Epithelial cell of proximal tubule (primary cell): ENCODE results near the gene CHST15. TPM values are rescaled to one million over a fixed set of nuclear protein-coding genes. Genes with fewer than 3 reads are reported as not detected.

ENCODE experiments used
- DNase-seq: peaks from one replicate; pipeline ENCODE4 v3.0.0-alpha.2; 2011; ENCODE audit warnings: low read depth
- H3K4me3 ChIP-seq: 2 replicates; pipeline ENCODE4 v1.5.1; 2011; ENCODE audit warnings: low read depth, mild to moderate bottlenecking, low read length
- total RNA-seq: library from RNA; depleted of rRNA; stranded (reverse); fragments of >200 nt; gene quantifications from 2 replicates; pipeline ENCODE4 v1.2.3, GENCODE V29; 2015
- TF ChIP-seq, protein P1 (sequence below): conservative IDR thresholded peaks from 2 replicates; pipeline ENCODE4 v1.5.1; 2012; ENCODE audit warnings: low read depth, mild to moderate bottlenecking, low read length

The CHST15 gene
- total RNA-seq, 1 donor from 2014 or later = 20.6 TPM

- DNase-seq = no peak
- no peak overlapping the region for H3K4me3 ChIP-seq
- TF ChIP-seq, protein P1, sequence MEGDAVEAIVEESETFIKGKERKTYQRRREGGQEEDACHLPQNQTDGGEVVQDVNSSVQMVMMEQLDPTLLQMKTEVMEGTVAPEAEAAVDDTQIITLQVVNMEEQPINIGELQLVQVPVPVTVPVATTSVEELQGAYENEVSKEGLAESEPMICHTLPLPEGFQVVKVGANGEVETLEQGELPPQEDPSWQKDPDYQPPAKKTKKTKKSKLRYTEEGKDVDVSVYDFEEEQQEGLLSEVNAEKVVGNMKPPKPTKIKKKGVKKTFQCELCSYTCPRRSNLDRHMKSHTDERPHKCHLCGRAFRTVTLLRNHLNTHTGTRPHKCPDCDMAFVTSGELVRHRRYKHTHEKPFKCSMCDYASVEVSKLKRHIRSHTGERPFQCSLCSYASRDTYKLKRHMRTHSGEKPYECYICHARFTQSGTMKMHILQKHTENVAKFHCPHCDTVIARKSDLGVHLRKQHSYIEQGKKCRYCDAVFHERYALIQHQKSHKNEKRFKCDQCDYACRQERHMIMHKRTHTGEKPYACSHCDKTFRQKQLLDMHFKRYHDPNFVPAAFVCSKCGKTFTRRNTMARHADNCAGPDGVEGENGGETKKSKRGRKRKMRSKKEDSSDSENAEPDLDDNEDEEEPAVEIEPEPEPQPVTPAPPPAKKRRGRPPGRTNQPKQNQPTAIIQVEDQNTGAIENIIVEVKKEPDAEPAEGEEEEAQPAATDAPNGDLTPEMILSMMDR = no peak
These were observed 128.4 kb downstream of the CHST15 start for GRCh38 chr10:123964953-123965352.

DNA sequence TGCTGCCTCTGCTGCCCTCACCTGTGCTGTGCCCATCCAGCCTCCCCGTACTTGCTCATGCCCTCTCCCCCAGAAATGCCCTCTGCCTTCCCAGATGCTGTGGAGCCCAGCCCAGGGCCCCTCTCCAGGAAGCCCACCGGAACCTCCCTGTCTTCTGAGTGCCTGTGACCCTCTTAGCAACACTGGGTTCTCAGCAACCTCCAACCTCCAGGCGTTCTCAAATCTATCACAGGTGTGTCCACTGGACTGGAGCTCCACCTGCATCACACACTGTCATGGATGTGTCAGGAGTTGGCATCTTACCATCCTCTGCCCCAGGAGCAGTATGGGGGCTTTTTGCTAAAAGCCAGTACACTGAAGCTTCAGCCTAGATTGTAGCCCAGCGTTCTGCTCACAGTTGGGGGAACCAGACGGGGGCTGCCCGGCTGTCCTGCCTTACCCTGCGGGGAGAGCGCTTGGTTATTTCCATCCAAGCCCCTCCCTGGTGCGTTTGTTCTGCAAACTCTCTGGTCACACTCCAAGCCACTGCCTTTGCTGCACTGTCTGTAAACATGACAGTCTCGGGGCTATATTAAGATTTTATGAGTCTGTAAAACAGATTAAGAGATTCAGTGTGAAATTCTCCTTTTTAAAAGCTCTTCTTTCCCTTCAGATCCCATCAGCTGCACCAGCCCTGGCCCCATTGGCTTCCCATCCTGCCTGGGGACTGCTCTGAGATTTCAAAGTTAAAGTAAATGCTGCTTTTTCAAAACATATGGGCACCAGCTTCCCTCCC, 130.5 kb downstream of the CHST15 start:
- H3K4me3 ChIP-seq = no peak overlapping the region
- no peak for DNase-seq
- TF ChIP-seq, protein P1 = no peak

DNA sequence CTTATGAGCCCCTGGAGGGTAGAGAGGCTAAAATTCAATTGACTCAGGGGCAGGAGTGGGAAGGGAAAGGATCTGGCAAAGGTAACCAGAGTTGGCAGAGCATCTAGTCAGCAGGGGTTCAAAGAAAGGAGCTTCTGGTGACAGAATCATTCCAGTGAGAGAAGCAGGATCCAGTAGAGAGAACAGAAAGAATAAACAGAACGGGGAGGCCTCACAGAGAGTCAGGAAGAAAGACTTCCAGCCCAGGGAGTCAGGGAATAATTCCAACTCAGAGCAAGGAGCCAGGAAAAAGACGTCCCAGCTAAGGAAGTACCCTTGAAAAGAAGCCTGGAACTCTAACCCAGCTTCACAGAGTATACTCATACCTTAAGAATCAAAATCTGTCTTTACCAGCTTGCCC, 135.2 kb downstream of the CHST15 start:
- TF ChIP-seq, protein P1 = no peak
- no peak for DNase-seq
- H3K4me3 ChIP-seq = no peak overlapping the region

Other genes with a start within 250 kb of the CHST15 start
- 1.9 and 2.9 TPM in 2 replicates for gene CPXM2, start 201.8 kb downstream of the CHST15 start, total RNA-seq